ENCODE data around the gene HS2ST1. TPM values are rescaled to one million over a fixed set of nuclear protein-coding genes. Genes with fewer than 3 reads are reported as not detected.
"Not testable (repeated sequence)": the region's sequence is repeated elsewhere in the genome, so short reads cannot be mapped to it uniquely, and the experiment has no call there.

HS2ST1 gene
- total and polyA plus RNA-seq, 2 experiments from 2014 or later, result 10.1 to 15.2 TPM

GRCh38 chr1:86887479-86888162 lies 26.8 kb upstream of the HS2ST1 start:
- H3K9me2 ChIP-seq (ENCODE audit: insufficient read depth), result no peaks in the 10 kb centered on the region
- 95 to 97% methylated on average over 5 of the region's 5 CpGs for WGBS, 2 experiments (ENCODE audit: low coverage in 1 of 2, low lambda C conversion rate in 2 of 2, missing lambda C conversion rate in 2 of 2)

GRCh38 chr1:86888327-86888726 lies 26.1 kb upstream of the HS2ST1 start:
- peaks cover 13% of the 10 kb centered on the region for H3K36me3 ChIP-seq (ENCODE audit: low read depth)
- in situ Hi-C loops (cut with MboI), result no loop called here

More at GRCh38 chr1:86887479-86888162, 26.8 kb upstream of the HS2ST1 start:
- Histone ChIP-seq H3K9me3 (ENCODE audit: low read depth) (no peaks in the 10 kb centered on the region), H3K4me2 (ENCODE audit: unreplicated experiment) (no peak overlapping the region), H3K36me3 (ENCODE audit: low read depth) (peaks cover 8% of the 10 kb centered on the region; the same call in 1 of the 2 replicates), H3K4me3 (no peak overlapping the region), H2AFZ (no peak overlapping the region), H3K9ac (no peak overlapping the region), H3K27me3 (replicated peaks; ENCODE audit: insufficient read depth) (no peaks in the 10 kb centered on the region), H3K79me2 (ENCODE audit: insufficient read depth) (peaks cover 100% of the 10 kb centered on the region), H3K27ac (no peak overlapping the region), H3F3A (ENCODE audit: insufficient read depth) (no peaks in the 10 kb centered on the region), H3K4me1 (ENCODE audit: insufficient read depth) (no peaks in the 10 kb centered on the region), H4K20me1 (ENCODE audit: insufficient read depth) (no peaks in the 10 kb centered on the region)
- TF ChIP-seq EZH2phosphoT487 (IDR thresholded peaks at IDR 0.05; ENCODE audit: insufficient read depth, low read depth) (no peak), EZH2 (IDR thresholded peaks at IDR 0.05; ENCODE audit: insufficient read depth, poor library complexity, severe bottlenecking) (no peak)
- DNase-seq, result no peak
- in situ Hi-C loops (cut with MboI), result no loop called here

DNA sequence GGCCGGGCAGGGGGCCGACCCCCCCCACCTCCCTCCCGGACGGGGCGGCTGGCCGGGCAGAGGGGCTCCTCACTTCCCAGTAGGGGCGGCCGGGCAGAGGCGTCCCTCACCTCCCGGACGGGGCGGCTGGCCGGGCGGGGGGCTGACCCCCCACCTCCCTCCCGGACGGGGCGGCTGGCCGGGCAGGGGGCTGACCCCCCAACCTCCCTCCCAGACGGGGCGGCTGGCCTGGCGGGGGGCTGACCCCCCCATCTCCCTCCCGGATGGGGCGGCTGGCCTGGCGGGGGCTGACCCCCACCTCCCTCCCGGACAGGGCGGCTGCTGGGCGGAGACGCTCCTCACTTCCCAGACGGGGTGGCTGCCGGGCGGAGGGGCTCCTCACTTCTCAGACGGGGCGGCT lies 15.0 kb upstream of the HS2ST1 start:
- H3K9ac ChIP-seq; in situ Hi-C loops (cut with MboI); H3F3A ChIP-seq (ENCODE audit: insufficient read depth); H2AFZ ChIP-seq; H3K27me3 ChIP-seq (replicated peaks; ENCODE audit: insufficient read depth); H4K20me1 ChIP-seq (ENCODE audit: insufficient read depth); H3K4me1 ChIP-seq (ENCODE audit: insufficient read depth); H3K4me3 ChIP-seq; DNase-seq; H3K9me3 ChIP-seq (ENCODE audit: low read depth); H3K27ac ChIP-seq; H3K4me2 ChIP-seq (ENCODE audit: unreplicated experiment); H3K9me2 ChIP-seq (ENCODE audit: insufficient read depth): not testable (repeated sequence)
- H3K36me3 ChIP-seq (ENCODE audit: low read depth), result peaks cover 37% of the 10 kb centered on the region
- peaks cover 81% of the 10 kb centered on the region for H3K79me2 ChIP-seq (ENCODE audit: insufficient read depth)
- WGBS, 2 experiments (ENCODE audit: low coverage in 1 of 2, low lambda C conversion rate in 2 of 2, missing lambda C conversion rate in 2 of 2), result 100% methylated on average over 12 of the region's 33 CpGs; no CpG with 5 or more reads in 1 of the 2 experiments

More at GRCh38 chr1:86888327-86888726, 26.1 kb upstream of the HS2ST1 start:
- H3K4me3 ChIP-seq, result no peak overlapping the region
- peaks cover 100% of the 10 kb centered on the region for H3K79me2 ChIP-seq (ENCODE audit: insufficient read depth)
- no peaks in the 10 kb centered on the region for H3K27me3 ChIP-seq (replicated peaks; ENCODE audit: insufficient read depth)
- H3K4me2 ChIP-seq (ENCODE audit: unreplicated experiment), result no peak overlapping the region
- H3K9me3 ChIP-seq (ENCODE audit: low read depth), result no peaks in the 10 kb centered on the region
- no peak for DNase-seq
- 98% methylated on average over 5 of the region's 5 CpGs for WGBS, 2 experiments (ENCODE audit: low coverage in 1 of 2, low lambda C conversion rate in 2 of 2, missing lambda C conversion rate in 2 of 2)
- no peak overlapping the region for H3K27ac ChIP-seq
- H3K4me1 ChIP-seq (ENCODE audit: insufficient read depth), result no peaks in the 10 kb centered on the region
- no peaks in the 10 kb centered on the region for H4K20me1 ChIP-seq (ENCODE audit: insufficient read depth)
- no peak for TF ChIP-seq EZH2phosphoT487 (IDR thresholded peaks at IDR 0.05; ENCODE audit: insufficient read depth, low read depth)
- no peak for TF ChIP-seq EZH2 (IDR thresholded peaks at IDR 0.05; ENCODE audit: insufficient read depth, poor library complexity, severe bottlenecking)
- no peak overlapping the region for H3K9ac ChIP-seq
- H2AFZ ChIP-seq, result no peak overlapping the region
- H3K9me2 ChIP-seq (ENCODE audit: insufficient read depth), result no peaks in the 10 kb centered on the region
- H3F3A ChIP-seq (ENCODE audit: insufficient read depth), result no peaks in the 10 kb centered on the region

DNA sequence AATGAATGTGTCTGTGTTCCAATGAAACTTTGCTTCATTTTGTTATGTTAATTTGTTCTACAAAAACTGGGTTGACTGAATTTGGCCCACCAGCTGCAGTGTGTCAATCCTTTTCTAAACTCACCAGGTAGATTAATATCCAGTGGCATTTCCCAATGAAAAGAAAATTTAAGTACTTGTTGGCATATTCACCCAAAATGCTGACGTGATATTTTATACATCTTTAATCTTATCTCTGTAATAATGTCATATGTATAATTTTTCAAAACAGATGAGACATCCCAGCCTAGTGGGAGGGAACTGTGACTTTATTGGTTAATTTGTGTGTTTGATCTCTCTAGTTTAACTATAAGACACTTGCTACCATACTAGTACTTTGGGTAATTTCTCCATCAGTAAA lies 8.6 kb upstream of the HS2ST1 start:
- Histone ChIP-seq H3K4me1 (ENCODE audit: insufficient read depth) (no peaks in the 10 kb centered on the region), H3K9me3 (ENCODE audit: low read depth) (no peaks in the 10 kb centered on the region), H2AFZ (no peak overlapping the region), H3K9me2 (ENCODE audit: insufficient read depth) (no peaks in the 10 kb centered on the region), H3K4me2 (ENCODE audit: unreplicated experiment) (no peak overlapping the region), H3F3A (ENCODE audit: insufficient read depth) (no peaks in the 10 kb centered on the region), H3K4me3 (no peak overlapping the region), H3K27me3 (replicated peaks; ENCODE audit: insufficient read depth) (no peaks in the 10 kb centered on the region), H3K9ac (no peak overlapping the region), H3K27ac (no peak overlapping the region), H3K36me3 (ENCODE audit: low read depth) (peaks cover 22% of the 10 kb centered on the region), H4K20me1 (ENCODE audit: insufficient read depth) (peaks cover 44% of the 10 kb centered on the region), H3K79me2 (ENCODE audit: insufficient read depth) (peaks cover 100% of the 10 kb centered on the region)
- TF ChIP-seq EZH2phosphoT487 (IDR thresholded peaks at IDR 0.05; ENCODE audit: insufficient read depth, low read depth), result no peak
- DNase-seq, result no peak
- 46 to 50% methylated on average over 1 of the region's 1 CpG for WGBS, 2 experiments (ENCODE audit: low coverage in 1 of 2, low lambda C conversion rate in 2 of 2, missing lambda C conversion rate in 2 of 2)
- in situ Hi-C loops (cut with MboI), result no loop called here

- TF ChIP-seq EZH2 (IDR thresholded peaks at IDR 0.05; ENCODE audit: insufficient read depth, poor library complexity, severe bottlenecking) (no peak), EZH2phosphoT487 (IDR thresholded peaks at IDR 0.05; ENCODE audit: insufficient read depth, low read depth) (no peak)
- H3K9me3 ChIP-seq (ENCODE audit: low read depth), result no peaks in the 10 kb centered on the region
- H2AFZ ChIP-seq, result no peak overlapping the region
- in situ Hi-C loops (cut with MboI), result no loop called here
- no peak overlapping the region for H3K27ac ChIP-seq
- no peak overlapping the region for H3K9ac ChIP-seq
- peaks cover 100% of the 10 kb centered on the region for H3K79me2 ChIP-seq (ENCODE audit: insufficient read depth)
- no peak overlapping the region for H3K4me2 ChIP-seq (ENCODE audit: unreplicated experiment)
- H3K9me2 ChIP-seq (ENCODE audit: insufficient read depth), result no peaks in the 10 kb centered on the region
- WGBS, 2 experiments (ENCODE audit: low coverage in 1 of 2, low lambda C conversion rate in 2 of 2, missing lambda C conversion rate in 2 of 2), result 95 to 98% methylated on average over 2 of the region's 2 CpGs
- no peak for DNase-seq
- no peaks in the 10 kb centered on the region for H3K4me1 ChIP-seq (ENCODE audit: insufficient read depth)
- peaks cover 49% of the 10 kb centered on the region for H4K20me1 ChIP-seq (ENCODE audit: insufficient read depth)
- H3K36me3 ChIP-seq (ENCODE audit: low read depth), result peaks cover 17% of the 10 kb centered on the region
- no peaks in the 10 kb centered on the region for H3K27me3 ChIP-seq (replicated peaks; ENCODE audit: insufficient read depth)
- H3F3A ChIP-seq (ENCODE audit: insufficient read depth), result no peaks in the 10 kb centered on the region
- no peak overlapping the region for H3K4me3 ChIP-seq
Observed at GRCh38 chr1:86906419-86906818, 8.0 kb upstream of the HS2ST1 start.

All from GM23248 (cell line).